ENCODE results near the gene CCDC192.

Gene CCDC192

DNA sequence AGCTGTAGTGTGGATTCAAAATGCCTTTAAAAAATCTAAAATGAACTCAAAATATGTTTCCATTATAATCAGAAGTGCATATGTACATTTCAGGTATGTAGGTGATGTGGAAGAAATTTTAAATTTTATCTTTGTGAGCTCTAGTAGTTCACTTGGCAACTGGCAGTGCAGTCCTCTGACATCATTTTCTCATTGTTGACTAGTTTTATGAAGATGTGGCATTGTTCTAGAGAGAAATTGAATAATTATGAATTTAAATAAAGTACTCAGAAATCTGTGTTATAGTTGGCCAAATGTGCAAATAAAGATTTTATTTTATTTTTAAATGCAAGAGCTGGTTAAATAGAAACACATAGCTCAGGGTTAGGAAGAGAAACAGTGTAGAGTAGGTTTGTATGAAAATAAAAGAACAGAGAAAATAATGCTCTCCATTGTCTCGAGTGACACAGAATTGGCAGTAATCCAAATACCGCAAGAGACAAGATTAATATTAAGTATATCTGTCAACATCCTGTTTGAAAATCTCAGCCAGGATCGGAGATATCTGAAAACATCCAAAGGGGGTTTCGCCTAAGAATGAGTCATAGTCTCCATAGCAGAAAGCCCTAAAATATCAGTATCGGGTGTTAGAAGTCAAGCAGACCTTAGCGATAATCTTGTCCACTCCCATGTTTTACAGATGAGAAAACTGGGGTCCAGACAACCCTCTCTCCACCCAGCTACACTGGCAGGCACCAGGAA lies 189.4 kb downstream of the CCDC192 start:
- TF ChIP-seq, protein P1, sequence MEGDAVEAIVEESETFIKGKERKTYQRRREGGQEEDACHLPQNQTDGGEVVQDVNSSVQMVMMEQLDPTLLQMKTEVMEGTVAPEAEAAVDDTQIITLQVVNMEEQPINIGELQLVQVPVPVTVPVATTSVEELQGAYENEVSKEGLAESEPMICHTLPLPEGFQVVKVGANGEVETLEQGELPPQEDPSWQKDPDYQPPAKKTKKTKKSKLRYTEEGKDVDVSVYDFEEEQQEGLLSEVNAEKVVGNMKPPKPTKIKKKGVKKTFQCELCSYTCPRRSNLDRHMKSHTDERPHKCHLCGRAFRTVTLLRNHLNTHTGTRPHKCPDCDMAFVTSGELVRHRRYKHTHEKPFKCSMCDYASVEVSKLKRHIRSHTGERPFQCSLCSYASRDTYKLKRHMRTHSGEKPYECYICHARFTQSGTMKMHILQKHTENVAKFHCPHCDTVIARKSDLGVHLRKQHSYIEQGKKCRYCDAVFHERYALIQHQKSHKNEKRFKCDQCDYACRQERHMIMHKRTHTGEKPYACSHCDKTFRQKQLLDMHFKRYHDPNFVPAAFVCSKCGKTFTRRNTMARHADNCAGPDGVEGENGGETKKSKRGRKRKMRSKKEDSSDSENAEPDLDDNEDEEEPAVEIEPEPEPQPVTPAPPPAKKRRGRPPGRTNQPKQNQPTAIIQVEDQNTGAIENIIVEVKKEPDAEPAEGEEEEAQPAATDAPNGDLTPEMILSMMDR (IDR thresholded peaks at IDR 0.05; ENCODE audit: insufficient read depth, low read length, poor library complexity, severe bottlenecking): no peak
- no peaks in the 10 kb centered on the region for H3K27me3 ChIP-seq (replicated peaks; ENCODE audit: control insufficient read depth, insufficient read depth, low read length)
- H3K4me3 ChIP-seq (replicated peaks; ENCODE audit: low read depth, low read length): no peak overlapping the region
- H3K36me3 ChIP-seq (ENCODE audit: control insufficient read depth, insufficient read depth, low read length): no peaks in the 10 kb centered on the region
- DNase-seq (ENCODE audit: extremely low read depth, insufficient read length): no peak

DNA sequence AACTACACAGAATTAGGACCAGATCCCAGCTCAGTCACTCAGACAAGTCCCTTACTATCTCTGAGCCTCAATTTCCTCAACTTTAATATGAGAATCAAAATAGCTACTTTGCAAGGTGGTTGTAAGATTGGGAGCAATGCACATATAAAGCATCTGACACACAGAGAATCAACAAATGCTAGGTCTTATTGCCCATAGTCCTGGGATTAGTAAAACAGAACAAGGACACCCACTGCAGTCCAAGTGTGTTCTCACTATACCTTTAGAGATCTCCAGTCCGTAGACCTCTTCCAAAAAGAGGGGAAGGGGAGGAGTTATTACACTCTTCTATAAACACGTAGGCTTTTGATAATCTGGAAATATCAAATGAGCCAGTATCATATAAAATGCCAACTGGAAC lies 190.0 kb downstream of the CCDC192 start:
- no peaks in the 10 kb centered on the region for H3K27me3 ChIP-seq (replicated peaks; ENCODE audit: control insufficient read depth, insufficient read depth, low read length)
- TF ChIP-seq, protein P1 (IDR thresholded peaks at IDR 0.05; ENCODE audit: insufficient read depth, low read length, poor library complexity, severe bottlenecking): no peak
- no peak for DNase-seq (ENCODE audit: extremely low read depth, insufficient read length)
- H3K36me3 ChIP-seq (ENCODE audit: control insufficient read depth, insufficient read depth, low read length): no peaks in the 10 kb centered on the region
- no peak overlapping the region for H3K4me3 ChIP-seq (replicated peaks; ENCODE audit: low read depth, low read length)

DNA sequence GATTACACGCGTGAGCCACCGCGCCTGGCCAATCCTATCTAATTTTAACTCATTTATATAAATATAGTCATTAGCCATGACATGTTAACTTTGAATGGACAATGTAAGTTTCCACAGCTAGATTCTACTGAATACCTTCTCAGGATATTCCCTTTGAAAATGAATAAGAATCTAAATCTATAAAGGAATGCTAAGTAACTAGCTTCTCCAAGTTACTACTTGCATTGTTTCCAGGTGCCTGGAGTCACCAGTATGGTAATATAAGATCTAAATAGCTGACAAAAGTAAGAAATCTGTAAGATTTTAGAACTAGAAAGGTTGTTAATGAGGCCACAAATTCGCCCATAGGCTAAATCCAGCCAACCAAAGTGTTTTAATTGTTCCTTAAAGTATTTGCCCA lies 191.3 kb downstream of the CCDC192 start:
- Histone ChIP-seq H3K4me3 (replicated peaks; ENCODE audit: low read depth, low read length) (no peak overlapping the region), H3K36me3 (ENCODE audit: control insufficient read depth, insufficient read depth, low read length) (no peaks in the 10 kb centered on the region), H3K27me3 (replicated peaks; ENCODE audit: control insufficient read depth, insufficient read depth, low read length) (no peaks in the 10 kb centered on the region)
- DNase-seq (ENCODE audit: extremely low read depth, insufficient read length): no peak
- TF ChIP-seq, protein P1 (IDR thresholded peaks at IDR 0.05; ENCODE audit: insufficient read depth, low read length, poor library complexity, severe bottlenecking): no peak

DNA sequence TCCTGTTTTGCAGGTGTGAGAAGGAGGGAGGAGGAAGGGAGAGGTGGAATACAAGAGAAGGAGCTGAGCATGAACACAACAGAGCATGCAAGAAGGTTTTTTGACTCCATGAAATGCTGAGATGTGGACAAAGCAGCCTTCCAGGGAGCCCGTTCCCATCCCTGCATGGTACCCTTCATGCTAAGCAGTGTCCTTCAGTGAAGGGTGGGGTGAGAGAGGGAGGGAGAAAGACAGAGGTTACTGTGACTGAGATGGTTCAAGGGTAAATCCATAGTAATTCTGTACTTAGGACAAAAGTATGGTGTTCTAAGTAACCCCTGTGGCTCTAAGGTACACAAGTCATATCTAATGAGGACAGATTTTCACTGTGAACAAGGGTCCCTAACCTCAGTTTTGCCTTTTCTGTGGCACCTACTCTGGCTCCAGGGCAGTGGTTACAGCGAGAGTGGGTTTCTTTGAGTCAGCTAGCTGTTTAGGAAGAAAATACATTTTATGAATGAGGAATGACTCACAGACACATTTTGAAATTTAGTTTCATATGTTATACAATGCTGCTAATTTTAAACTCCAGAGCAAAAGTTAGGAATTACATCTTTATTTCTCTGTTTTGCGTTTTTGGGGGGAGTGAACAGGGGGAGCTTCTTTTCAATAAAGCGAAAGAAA lies 195.5 kb downstream of the CCDC192 start:
- Histone ChIP-seq H3K27me3 (replicated peaks; ENCODE audit: control insufficient read depth, insufficient read depth, low read length) (no peaks in the 10 kb centered on the region), H3K4me3 (replicated peaks; ENCODE audit: low read depth, low read length) (no peak overlapping the region), H3K36me3 (ENCODE audit: control insufficient read depth, insufficient read depth, low read length) (no peaks in the 10 kb centered on the region)
- DNase-seq (ENCODE audit: extremely low read depth, insufficient read length): no peak
- TF ChIP-seq, protein P1 (IDR thresholded peaks at IDR 0.05; ENCODE audit: insufficient read depth, low read length, poor library complexity, severe bottlenecking): no peak

DNA sequence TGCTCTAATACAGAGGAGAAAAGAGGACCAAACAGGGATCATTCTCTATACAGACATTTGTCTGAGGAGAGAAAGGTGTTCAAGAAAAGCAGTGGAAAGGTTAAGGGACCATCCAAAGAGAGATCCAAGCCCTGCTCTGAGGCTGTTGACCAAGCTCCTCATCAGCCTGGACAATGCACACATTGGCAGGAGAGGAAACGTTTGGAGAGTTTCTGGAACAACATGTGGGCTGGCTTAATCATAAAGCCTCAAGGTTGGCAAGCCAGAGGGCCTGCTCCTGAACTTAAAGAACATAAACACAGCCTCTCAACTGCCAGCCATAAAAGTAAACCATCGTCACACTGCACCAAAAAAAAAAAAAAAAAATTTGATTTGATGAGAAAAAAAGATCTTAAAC lies 196.0 kb downstream of the CCDC192 start:
- Histone ChIP-seq H3K36me3 (ENCODE audit: control insufficient read depth, insufficient read depth, low read length) (no peaks in the 10 kb centered on the region), H3K4me3 (replicated peaks; ENCODE audit: low read depth, low read length) (no peak overlapping the region), H3K27me3 (replicated peaks; ENCODE audit: control insufficient read depth, insufficient read depth, low read length) (no peaks in the 10 kb centered on the region)
- no peak for DNase-seq (ENCODE audit: extremely low read depth, insufficient read length)
- TF ChIP-seq, protein P1 (IDR thresholded peaks at IDR 0.05; ENCODE audit: insufficient read depth, low read length, poor library complexity, severe bottlenecking): no peak

All from GM06990 (cell line).